ENCODE results near the gene KCNK6. TPM values are rescaled to one million over a fixed set of nuclear protein-coding genes. Genes with fewer than 3 reads are reported as not detected.
A peak's percentile ranks its signal among the peaks of the same experiment; 100 is the strongest.
"Not testable (repeated sequence)": the region's sequence is repeated elsewhere in the genome, so short reads cannot be mapped to it uniquely, and the experiment has no call there.

The KCNK6 gene
- total RNA-seq, 2 donors from 2014 or later: 8.6 to 13.8 TPM

- Histone ChIP-seq H3K27ac (no peak overlapping the region), H3K36me3 (replicated peaks in 1 of 2; ENCODE audit: insufficient read depth in 1 of 2, low read depth in 2 of 2) (no peaks in the 10 kb centered on the region), H3K4me1 (peaks cover 6% of the 10 kb centered on the region), H3K9me3 (no peaks in the 10 kb centered on the region), H3K4me3 (no peak overlapping the region), H3K27me3 (no peaks in the 10 kb centered on the region)
- 85 to 86% methylated on average over 9 of the region's 9 CpGs for WGBS, 2 donors
- TF ChIP-seq CTCF (IDR thresholded peaks at IDR 0.05): no peak
- TF ChIP-seq POLR2A (IDR thresholded peaks at IDR 0.05): no peak
- no peak for ATAC-seq
- DNase-seq: no peak
- intact Hi-C loops (cut with DNase I): no loop called here
Measured at GRCh38 chr19:38333245-38333644, 13.6 kb downstream of the KCNK6 start.

GRCh38 chr19:38335949-38336637 lies 16.4 kb downstream of the KCNK6 start:
- Histone ChIP-seq H3K27me3 (no peaks in the 10 kb centered on the region), H3K9me3 (no peaks in the 10 kb centered on the region), H3K27ac (peak overlapping the region; percentile 89 to 93 (median 91)), H3K4me1 (peaks cover 11% of the 10 kb centered on the region), H3K36me3 (replicated peaks in 1 of 2; ENCODE audit: insufficient read depth in 1 of 2, low read depth in 2 of 2) (no peaks in the 10 kb centered on the region), H3K4me3 (peak overlapping the region; percentile 51 to 66)
- ATAC-seq (peak; percentile 84), DNase-seq (peak; percentile 94 to 96 (median 96))
- 0 to 1% methylated on average over 47 to 50 of the region's 52 CpGs for WGBS, 2 donors
- intact Hi-C loops (cut with DNase I): loop anchor here (2.0 to 5.0 kb wide), 2 partner anchors 36 to 93 kb away; partner anchors contain the start of gene PSMD8
- no peak for TF ChIP-seq CTCF (IDR thresholded peaks at IDR 0.05)
- peak in 2 of 3 donors; percentile 62 to 71 for TF ChIP-seq POLR2A (IDR thresholded peaks at IDR 0.05)

- peaks cover 11% of the 10 kb centered on the region for H3K4me1 ChIP-seq
- peak overlapping the region; percentile 68 to 93 (median 90) for H3K27ac ChIP-seq
- ATAC-seq (peak; percentile 78), DNase-seq (peak; percentile 97 to 99 (median 98))
- WGBS, 2 donors: 1 to 2% methylated on average over 38 to 41 of the region's 41 CpGs
- H3K9me3 ChIP-seq: no peaks in the 10 kb centered on the region
- H3K27me3 ChIP-seq: no peaks in the 10 kb centered on the region
- intact Hi-C loops (cut with DNase I): loop anchor here (5.0 kb wide), 1 partner anchor 36 kb away; the partner anchor contains the start of gene PSMD8
- H3K36me3 ChIP-seq (replicated peaks in 1 of 2; ENCODE audit: insufficient read depth in 1 of 2, low read depth in 2 of 2): no peaks in the 10 kb centered on the region
- peak in 1 of 3 donors; percentile 41 for TF ChIP-seq POLR2A (IDR thresholded peaks at IDR 0.05)
- no peak for TF ChIP-seq CTCF (IDR thresholded peaks at IDR 0.05)
- H3K4me3 ChIP-seq: peak overlapping the region; percentile 51 to 66
Measured at GRCh38 chr19:38336638-38337359, 17.2 kb downstream of the KCNK6 start.

GRCh38 chr19:38337360-38337653 lies 17.7 kb downstream of the KCNK6 start:
- TF ChIP-seq CTCF (IDR thresholded peaks at IDR 0.05): no peak
- Histone ChIP-seq H3K27me3 (no peaks in the 10 kb centered on the region), H3K4me1 (peaks cover 11% of the 10 kb centered on the region), H3K9me3 (no peaks in the 10 kb centered on the region), H3K36me3 (replicated peaks in 1 of 2; ENCODE audit: insufficient read depth in 1 of 2, low read depth in 2 of 2) (no peaks in the 10 kb centered on the region), H3K4me3 (no peak overlapping the region), H3K27ac (peak overlapping the region; percentile 68 to 93 (median 90))
- DNase-seq (no peak), ATAC-seq (no peak)
- 46 to 56% methylated on average over 7 to 10 of the region's 10 CpGs for WGBS, 2 donors
- intact Hi-C loops (cut with DNase I): loop anchor here (5.0 kb wide), 1 partner anchor 35 kb away; the partner anchor contains the start of gene PSMD8

- WGBS, 2 donors: 48 to 74% methylated on average over 2 to 4 of the region's 4 CpGs
- H3K9me3 ChIP-seq; ATAC-seq; DNase-seq; H3K4me3 ChIP-seq; H3K36me3 ChIP-seq (replicated peaks in 1 of 2; ENCODE audit: insufficient read depth in 1 of 2, low read depth in 2 of 2); H3K27me3 ChIP-seq; H3K27ac ChIP-seq: not testable (repeated sequence)
- peaks cover 11% of the 10 kb centered on the region for H3K4me1 ChIP-seq
- intact Hi-C loops (cut with DNase I): loop anchor here (5.0 kb wide), 1 partner anchor 33 kb away; the partner anchor contains the start of gene PSMD8
Measured at GRCh38 chr19:38339011-38339410, 19.4 kb downstream of the KCNK6 start.

Data from body of pancreas (tissue), 4 donors.